ENCODE results near the gene SLC22A12.
"Not testable (repeated sequence)": the region's sequence is repeated elsewhere in the genome, so short reads cannot be mapped to it uniquely, and the experiment has no call there.

SLC22A12 gene

DNA sequence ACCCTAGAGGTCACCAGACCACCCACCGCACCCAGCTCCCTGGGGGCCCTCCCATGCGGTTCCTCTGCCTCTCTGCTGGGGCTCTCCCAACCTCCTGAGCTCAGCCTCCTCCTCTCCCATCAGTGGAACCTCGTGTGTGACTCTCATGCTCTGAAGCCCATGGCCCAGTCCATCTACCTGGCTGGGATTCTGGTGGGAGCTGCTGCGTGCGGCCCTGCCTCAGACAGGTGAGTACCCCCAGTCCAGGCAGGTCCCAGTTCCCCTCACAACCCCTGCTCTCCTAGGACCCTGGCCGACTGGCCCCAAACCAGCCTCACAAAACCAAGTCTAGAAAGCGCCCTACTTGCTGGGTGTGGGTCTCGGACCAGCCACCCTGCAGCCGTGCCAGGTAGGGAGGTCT is 1.6 kb downstream of the SLC22A12 start:
- no peak for DNase-seq (ENCODE audit: low spot score)
- in situ Hi-C loops (cut with MboI; ENCODE audit: low pct_unique_long_range_greater_than_20kb, low sequenced_read_pairs, unreplicated experiment), result no loop called here
- TF ChIP-seq CTCF (IDR thresholded peaks at IDR 0.05; ENCODE audit: extremely low read depth, insufficient read depth, missing control alignments), result no peak

- no peak for DNase-seq (ENCODE audit: low spot score)
- in situ Hi-C loops (cut with MboI; ENCODE audit: low pct_unique_long_range_greater_than_20kb, low sequenced_read_pairs, unreplicated experiment), result no loop called here
- no peak for TF ChIP-seq CTCF (IDR thresholded peaks at IDR 0.05; ENCODE audit: extremely low read depth, insufficient read depth, missing control alignments)
Measured at GRCh38 chr11:64593156-64594105, 2.4 kb downstream of the SLC22A12 start.

- in situ Hi-C loops (cut with MboI; ENCODE audit: low pct_unique_long_range_greater_than_20kb, low sequenced_read_pairs, unreplicated experiment), result no loop called here
- no peak for DNase-seq (ENCODE audit: low spot score)
- no peak for TF ChIP-seq CTCF (IDR thresholded peaks at IDR 0.05; ENCODE audit: extremely low read depth, insufficient read depth, missing control alignments)
Measured at GRCh38 chr11:64594159-64594939, 3.3 kb downstream of the SLC22A12 start.

GRCh38 chr11:64595922-64596321 is 4.9 kb downstream of the SLC22A12 start:
- DNase-seq (ENCODE audit: low spot score); in situ Hi-C loops (cut with MboI; ENCODE audit: low pct_unique_long_range_greater_than_20kb, low sequenced_read_pairs, unreplicated experiment): not testable (repeated sequence)

GRCh38 chr11:64597671-64598101 is 6.7 kb downstream of the SLC22A12 start:
- DNase-seq (ENCODE audit: low spot score), result no peak
- in situ Hi-C loops (cut with MboI; ENCODE audit: low pct_unique_long_range_greater_than_20kb, low sequenced_read_pairs, unreplicated experiment), result no loop called here
- no peak for TF ChIP-seq CTCF (IDR thresholded peaks at IDR 0.05; ENCODE audit: extremely low read depth, insufficient read depth, missing control alignments)

DNA sequence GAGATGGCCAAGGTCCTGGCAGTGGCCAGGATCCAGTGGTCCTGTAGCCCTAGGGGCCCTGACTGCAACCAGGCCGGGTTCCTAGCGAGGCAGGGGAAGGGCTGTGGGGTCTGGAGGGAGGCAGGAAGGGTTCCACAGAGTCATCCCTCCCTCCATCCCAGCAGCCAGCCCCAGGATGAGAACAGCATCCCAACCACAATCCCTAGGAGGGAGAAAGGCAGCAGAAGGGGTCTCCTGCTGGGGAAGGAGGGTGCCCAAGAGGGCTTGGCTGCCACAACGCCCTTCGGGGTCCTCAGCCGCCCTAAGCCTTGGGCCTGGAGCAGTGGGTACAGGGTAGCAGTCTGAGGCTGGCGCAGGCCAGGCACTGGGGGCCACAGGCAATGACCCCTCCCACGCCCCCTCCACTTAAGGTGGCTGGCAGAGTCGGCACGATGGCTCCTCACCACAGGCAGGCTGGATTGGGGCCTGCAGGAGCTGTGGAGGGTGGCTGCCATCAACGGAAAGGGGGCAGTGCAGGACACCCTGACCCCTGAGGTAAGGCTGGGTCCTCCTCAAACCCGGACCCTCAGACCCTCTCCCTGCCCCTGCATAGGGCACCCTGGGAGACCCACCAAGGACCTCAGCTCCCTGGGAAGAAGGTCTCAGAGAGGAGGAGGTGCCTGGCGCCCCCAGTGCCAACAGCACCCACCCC is 7.2 kb downstream of the SLC22A12 start:
- TF ChIP-seq CTCF (IDR thresholded peaks at IDR 0.05; ENCODE audit: extremely low read depth, insufficient read depth, missing control alignments), result no peak
- in situ Hi-C loops (cut with MboI; ENCODE audit: low pct_unique_long_range_greater_than_20kb, low sequenced_read_pairs, unreplicated experiment), result no loop called here
- no peak for DNase-seq (ENCODE audit: low spot score)

All from GM13977 (cell line).